Left lobe of liver (tissue), 2 donors: ENCODE data around the gene SCNN1B. TPM values are rescaled to one million over a fixed set of nuclear protein-coding genes. Genes with fewer than 3 reads are reported as not detected.

Experiments
- ATAC-seq: fragments of 200-7000 bp; cut with Tn5 transposase; one replicate; pipeline ENCODE4 v1.9.1; 2020; ENCODE audit warnings: mild to moderate bottlenecking, moderate library complexity
- DNase-seq: peaks from one replicate; pipeline ENCODE4 v3.0.0-alpha.2; 2020; ENCODE audit warnings: low spot score
- total RNA-seq: library from RNA; stranded (reverse); gene quantifications from one replicate; pipeline ENCODE4 v1.2.1, GENCODE V29; 2021
- donor health status: DM: no; HTN: no; CAD: no; lungs with moderate emphysema.
- donor health status: DM: no; HTN: yes; CAD: no.

Gene SCNN1B
- total RNA-seq, 1 donor from 2014 or later = 0.18 TPM

DNA sequence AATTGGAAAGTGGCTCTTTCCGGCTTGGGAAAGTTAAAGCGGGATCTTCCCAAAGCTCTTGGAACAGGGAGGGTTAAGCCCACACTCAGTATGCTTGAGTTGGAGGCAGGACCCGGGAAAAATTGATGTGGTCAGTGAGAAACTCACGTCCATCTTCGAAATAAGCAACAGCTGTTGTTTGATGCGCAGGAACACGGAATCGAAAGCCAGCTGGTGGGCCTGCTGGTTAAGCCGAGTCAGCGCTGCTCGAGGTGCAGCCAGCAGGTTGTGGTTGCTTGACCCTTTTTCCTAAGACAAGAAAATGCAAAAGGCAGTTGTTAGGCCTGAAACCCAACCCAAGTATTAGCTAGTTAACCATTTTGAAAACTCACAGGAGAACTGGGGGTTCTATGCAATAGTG is 101.4 kb downstream of the SCNN1B start:
- ATAC-seq (no peak), DNase-seq (no peak)

DNA sequence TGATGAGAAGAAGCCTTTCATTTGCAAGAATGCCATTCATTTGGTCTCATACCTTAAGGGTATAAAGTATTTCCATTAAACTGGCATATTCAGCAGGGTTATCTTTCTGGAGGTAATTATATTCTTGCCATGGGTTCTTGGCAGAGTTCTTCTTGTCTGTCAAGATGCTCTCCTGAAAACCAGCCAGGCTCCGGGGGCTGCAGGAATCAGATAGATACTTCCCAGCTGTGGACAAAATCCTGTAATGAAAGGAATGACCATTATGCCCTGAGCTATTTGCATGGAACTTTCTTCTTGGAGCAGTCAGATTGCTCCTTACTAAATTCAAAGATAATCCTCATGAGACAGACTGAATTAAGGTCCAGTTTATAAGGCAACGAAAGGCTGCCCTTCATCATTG is 103.9 kb downstream of the SCNN1B start:
- ATAC-seq = no peak
- no peak for DNase-seq

DNA sequence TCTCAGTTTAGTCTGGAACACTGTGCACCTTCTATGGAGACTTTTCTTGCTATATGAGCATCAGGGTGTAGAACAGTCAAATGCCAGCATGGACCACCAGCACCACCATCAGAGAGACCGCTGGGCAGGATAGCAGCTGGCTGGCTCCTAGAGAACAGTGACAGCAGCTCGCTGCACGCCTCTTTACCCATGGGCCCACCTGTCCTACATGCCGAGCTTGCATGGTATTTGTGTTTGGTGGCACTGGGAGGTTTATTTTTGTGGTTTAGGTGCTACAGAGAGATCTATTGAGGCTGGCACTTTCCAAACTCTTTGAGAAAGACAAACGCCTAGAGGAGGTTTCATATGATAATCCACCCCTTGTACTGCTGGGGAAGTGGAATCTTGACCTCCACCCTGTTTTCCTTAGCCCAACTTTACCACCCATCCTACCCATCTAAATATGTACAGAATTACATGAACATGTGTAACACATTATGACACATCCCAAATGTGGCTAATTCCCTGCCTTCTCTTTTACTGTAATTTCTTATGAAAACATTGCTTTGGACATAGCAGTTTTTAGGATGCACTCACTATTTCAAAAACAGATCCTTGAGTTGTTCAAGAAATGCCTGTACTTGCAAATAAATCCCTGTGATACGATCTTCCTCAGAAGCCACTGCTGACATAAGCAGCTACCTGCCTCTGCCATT is 104.6 kb downstream of the SCNN1B start:
- no peak for ATAC-seq
- DNase-seq = no peak

DNA sequence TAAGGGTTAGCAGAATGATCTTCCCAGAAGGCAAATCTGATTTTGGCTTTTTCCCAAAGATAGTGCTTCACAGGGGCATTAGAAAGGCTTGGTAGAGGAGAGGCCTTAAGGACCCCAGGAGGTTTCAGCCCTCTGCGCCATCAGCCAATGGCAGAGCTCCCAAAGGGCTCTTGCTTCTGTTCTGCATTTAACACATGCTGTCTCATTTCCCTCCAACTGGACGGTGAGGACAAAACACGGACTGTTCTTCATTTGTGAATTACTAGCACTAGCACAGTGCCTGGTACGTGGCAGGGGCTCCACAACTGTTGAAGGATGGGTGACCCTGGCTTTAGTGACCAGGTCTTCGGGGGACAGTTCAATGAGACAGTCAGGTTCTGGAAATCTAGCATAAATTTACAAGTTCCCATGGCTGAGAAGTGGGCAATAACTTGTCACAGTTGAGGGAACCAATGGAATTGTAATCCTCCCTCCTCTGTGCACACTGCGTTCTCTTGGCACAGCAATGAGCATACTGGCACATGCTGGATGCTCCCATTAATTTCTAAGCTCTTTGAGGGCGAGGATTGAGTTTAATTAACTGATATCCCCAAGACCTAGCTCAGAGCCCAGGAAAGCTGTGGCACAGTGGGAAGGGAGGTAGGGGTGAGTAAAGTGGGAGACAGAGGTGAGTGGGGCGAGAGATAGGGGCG is 105.5 kb downstream of the SCNN1B start:
- ATAC-seq (no peak), DNase-seq (no peak)

DNA sequence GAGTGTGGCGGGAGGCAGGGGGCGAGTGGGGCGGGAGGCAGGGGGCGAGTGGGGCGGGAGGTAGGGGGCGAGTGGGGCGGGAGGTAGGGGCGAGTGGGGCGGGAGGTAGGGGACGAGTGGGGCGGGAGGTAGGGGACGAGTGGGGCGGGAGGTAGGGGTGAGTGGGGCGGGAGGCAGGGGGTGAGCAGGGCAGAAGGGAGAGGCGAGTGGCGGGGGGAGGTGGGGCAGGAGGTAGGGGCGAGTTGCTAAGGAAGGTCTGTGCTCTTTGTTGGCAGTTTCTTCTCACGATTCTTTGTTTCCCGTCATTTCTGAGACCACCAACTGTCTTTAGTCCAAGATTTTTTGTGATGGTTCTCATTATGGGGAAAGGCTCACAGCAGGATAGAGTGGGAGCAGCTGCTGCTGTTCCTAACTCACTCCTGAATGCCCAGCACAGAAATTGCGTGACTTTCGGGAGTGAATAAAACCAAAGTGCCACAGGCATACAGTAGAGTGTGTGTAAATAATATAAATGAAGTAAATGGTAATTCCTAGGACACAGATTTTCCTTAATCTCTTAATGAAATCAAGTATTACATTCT is 106.2 kb downstream of the SCNN1B start:
- ATAC-seq = no peak

DNA sequence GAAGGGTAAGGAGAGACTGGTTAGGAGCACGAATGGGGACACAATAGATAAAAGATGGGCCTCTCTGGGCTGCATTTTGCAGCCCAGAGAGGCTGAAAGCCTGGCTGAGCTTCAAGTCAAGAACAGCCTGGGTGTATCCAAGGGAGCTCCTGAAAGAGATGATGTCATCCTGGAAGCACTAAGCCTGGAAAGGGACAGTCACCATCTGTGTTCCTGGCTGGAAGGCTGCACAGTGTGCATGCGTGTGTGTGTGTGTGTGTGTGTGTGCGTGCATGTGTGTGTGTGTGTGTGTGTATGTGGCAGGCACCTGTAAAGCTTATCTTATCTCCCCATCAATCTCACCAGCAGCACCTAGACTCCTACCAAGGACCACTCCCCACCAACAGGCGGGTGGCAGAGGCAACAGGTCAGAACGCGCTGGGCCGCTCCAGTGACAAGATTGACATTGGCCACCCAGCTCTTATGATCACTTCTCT is 106.8 kb downstream of the SCNN1B start:
- DNase-seq = no peak
- ATAC-seq = peak; percentile 30

More for the DNA sequence above, 106.2 kb downstream of the SCNN1B start:
- DNase-seq = no peak

DNA sequence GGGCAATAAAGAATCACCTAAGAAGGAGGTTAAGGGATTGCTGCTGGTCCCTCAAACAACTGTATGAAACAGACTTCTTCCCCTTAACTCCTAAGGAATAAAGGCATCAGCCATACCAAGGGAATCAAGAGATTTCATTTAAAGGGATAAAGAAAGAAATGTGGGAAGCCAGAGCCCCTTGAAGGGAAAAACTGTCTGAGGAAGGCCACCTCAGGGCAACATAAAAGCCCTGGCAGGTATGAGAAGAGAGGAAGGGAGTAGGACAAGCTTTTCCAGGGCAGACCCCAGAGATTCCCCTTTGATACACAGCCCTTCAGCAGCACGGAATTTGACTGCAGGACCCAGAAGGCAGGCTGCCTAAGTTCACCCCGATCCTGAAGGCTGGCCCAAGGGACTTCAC is 107.4 kb downstream of the SCNN1B start:
- ATAC-seq (no peak), DNase-seq (no peak)

DNA sequence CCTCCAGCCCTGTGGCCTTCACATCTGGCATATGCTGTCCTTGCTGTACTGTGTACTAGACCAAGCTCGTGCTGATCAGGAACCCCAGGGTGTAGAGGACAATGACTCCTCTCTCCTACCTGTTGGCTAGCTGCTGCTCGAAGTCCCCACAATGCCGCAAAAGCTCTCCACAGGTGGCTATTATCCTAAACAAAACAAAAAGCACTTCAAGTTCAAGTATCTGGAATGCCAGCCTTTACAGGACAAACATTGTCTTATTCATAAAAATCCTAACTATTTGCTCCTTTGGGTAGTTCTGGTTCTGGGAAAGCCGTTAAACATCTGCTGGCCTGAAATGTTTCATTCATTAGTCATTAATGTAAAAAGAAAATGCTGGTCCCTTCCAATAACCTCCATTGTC is 108.1 kb downstream of the SCNN1B start:
- DNase-seq (no peak), ATAC-seq (no peak)

DNA sequence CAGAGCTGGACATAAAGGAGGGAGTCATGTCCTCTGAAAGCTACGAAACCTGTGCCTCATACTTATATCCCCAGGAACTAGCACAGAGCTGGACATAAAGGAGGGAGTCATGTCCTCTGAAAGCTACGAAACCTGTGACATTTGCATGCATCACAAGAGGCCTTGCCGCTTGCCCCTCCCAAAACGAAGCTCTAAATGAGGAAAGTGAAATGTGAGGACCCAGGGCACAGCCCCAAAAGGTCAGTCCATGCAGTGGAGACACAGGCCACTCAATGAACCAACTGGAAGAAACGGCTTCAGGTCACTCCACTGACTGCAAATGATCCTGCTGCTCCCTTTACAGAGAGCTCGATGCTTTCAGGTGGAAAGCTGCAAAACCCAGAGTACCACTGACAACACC is 112.6 kb downstream of the SCNN1B start:
- peak; percentile 16 for DNase-seq
- no peak for ATAC-seq

DNA sequence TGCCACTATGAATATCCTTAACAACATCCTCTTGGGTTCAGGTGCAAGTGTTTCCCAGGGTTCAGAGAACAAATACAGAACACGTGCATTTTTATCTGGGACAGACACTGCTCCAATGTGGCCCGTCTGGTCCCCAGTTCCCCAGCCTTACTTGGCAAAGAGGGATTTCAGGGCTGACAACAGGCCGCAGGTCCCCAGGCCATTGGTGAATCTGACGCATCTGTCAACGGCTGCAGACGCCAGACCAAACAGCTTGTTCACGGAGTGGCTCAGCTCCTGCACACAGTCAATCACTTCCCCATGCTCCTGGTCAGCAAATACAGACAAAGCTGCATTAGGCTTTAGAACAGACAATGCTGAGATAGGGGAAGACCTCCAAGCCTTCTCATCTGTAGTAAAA is 114.7 kb downstream of the SCNN1B start:
- no peak for DNase-seq
- ATAC-seq = no peak

DNA sequence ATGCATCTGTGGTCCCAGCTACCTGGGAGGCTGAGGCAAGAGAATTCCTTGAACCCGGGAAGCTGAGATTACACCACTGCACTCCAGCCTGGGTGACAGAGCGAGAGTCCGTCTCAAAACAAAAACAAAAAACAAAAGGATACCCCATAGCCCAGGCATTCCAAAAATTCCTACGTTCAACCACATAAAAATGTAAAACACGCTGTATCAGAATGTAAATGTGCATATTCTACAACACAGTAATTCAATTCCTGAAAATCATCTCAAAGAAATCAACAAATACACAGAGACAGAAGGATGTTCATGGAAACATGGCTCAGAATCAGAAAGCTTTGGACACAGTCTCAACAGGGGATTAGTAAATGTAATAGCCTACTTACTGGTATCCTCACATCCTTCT is 117.9 kb downstream of the SCNN1B start:
- no peak for DNase-seq
- no peak for ATAC-seq

DNA sequence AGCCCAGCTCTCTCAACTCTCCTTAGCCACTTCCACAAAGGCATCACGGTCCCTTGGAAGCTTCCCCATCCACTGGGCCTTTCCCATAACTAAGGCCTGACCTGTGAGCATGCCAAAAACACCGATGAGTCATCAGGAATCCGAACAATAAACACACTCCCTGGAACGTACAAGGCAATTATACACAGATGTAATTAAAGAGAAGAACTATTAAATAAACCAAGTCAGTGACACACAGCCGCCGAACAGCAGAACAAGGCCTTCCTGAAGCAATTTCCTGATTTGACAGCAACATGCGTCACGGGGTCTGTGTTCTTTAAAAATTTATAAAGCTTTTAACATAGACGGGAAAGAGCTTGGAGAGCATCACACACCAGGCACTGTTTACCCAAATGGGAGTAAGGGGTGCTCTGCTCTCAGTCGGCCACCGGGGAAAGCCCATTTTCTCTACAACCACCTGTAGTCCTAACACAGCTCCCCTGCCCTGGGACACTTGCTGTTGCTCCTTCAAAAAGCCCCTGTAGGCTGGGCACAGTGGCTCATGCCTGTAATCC is 121.5 kb downstream of the SCNN1B start:
- ATAC-seq = peak; percentile 43

DNA sequence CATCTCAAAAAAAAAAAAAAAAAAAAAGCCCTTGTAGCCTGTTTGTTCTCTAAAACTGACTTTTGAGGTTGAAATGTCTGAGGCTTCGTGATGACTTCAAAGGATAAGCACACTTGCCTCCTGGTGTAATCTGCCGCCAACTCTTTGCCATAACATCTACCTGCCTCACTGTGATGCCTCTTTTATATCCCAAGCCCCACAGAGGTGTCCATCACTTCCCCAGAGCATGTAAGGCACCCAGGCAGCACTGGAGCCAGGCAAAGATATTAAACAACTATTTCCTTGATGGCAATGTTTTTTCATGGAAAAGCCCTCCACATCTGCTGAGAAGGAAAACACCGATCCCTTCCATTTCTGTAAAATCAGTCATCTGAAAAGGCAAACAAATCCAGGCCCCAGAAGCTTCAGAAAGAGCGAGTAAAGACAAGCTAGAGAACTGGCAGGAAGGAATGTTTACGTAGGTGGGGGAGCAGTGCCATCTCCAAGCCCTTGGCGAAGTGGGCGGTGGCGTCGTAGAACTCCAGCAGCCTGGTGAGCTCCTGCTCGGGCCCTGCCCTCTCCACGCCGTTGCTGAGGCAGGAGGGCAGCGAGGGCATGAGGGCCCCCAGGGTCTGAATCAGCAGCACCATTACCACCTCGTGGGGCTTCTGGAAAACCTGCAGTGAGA is 122.3 kb downstream of the SCNN1B start:
- DNase-seq (no peak), ATAC-seq (no peak)

More for the DNA sequence above, 121.5 kb downstream of the SCNN1B start:
- DNase-seq = no peak

DNA sequence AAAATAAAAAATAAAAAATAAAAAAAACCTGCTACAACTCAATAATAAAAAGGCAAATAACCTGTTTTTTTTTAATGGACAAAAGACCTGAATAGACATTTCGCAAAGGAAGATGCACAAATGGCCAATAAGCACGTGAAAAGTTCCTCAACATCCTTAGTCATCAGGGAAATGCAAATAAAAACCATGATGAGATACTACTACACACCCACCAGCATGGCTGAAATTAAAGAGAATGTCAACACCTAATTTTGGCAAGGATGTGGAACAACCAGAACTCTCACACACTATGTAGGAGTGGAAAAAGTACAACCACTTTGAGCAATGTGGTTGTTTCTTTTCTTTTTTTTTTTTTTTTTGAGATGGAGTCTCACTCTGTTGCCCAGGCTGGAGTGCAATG is 126.2 kb downstream of the SCNN1B start:
- no peak for DNase-seq
- no peak for ATAC-seq

Other genes starting within 250 kb of the SCNN1B start
- 10.1 TPM for gene USP31, start 152.8 kb upstream of the SCNN1B start, total RNA-seq
- gene SCNN1G, start 119.6 kb upstream of the SCNN1B start, total RNA-seq = not detected
- 6.8 TPM for gene COG7, start 150.9 kb downstream of the SCNN1B start, total RNA-seq
- 30.2 TPM for gene GGA2, start 208.2 kb downstream of the SCNN1B start, total RNA-seq